GDM1 (cell line): ENCODE measurements around the gene PCNA.

Experiments used
- DNase-seq: peaks from one replicate; lab custom pipeline; 2025; lab: John Stamatoyannopoulos, UW

PCNA gene

DNA sequence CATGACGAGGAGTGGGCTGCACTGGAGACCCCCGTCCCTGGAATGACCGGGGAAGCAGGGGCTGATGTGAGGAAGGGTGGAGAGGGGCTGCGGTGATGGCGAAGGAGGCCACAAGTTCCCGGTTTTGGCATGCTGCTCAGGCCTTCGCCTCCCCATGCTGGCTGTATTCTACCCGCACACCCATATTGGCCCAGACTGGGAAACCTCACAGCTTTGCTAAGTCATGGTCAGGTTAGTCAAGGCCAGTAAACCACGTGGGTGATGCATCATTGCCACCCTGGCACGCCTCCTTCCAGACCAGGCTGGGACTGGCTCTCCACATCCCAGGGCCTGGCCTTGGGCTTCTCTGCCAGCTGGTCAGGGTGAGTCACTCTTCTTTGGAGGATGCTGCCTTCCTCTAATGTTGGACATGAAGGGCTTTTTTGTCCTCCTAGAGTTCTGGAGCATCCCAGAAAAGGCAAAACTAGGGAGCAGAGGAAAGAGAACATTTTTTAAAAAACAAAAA lies 53.8 kb downstream of the PCNA start:
- no peak for DNase-seq

DNA sequence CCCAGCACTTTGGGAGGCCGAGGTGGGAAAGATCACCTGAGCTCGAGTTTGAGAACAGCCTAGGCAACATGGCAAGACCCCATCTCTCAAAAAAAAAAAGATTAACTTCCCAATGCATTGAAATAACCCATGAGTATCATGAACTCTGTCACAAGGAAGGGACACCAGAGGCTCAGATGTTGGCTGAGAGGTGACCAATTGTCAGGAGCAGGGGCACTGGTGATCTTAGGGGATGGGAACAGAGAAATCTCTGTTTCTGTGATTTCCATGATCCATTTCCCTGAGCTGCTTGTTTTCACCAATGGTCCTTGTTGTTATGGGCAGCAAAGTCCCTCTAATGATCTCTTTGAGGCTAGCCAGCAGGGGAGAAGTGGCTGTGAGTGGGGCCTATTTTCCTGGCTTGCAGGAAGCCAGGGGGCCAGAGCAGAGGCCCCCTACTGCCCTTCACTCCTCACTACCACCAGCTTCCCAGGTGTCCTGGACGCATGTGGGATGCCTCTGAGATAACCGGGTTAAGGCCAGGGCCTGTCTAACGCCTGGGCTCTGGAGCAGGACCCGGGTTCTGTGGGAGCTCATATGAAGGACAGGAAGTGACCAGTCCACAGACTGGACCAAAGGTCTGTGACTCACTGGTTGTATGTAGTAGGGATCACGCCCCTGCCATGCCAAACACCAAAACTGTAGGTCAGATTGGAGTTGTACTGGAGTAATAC lies 54.4 kb downstream of the PCNA start:
- no peak for DNase-seq
